K562 (cell line): ENCODE results near the gene MLKL.

Experiments
- COPS2 ChIP-seq: fragments of 450-650 bp; conservative IDR thresholded peaks from 2 replicates; pipeline ENCODE4 v1.6.1; 2016; ENCODE audit warnings: mild to moderate bottlenecking, moderate library complexity
- JUNB ChIP-seq: fragments of 450-650 bp; formaldehyde crosslinking; conservative IDR thresholded peaks from 2 replicates; pipeline ENCODE4 v1.4.0; 2020; ENCODE audit warnings: mild to moderate bottlenecking
- KAT7 ChIP-seq: sonication (generic); formaldehyde crosslinking; IDR thresholded peaks from 2 replicates; pipeline ENCODE4 v1.8.0; 2022; ENCODE audit warnings: missing genetic modification reagents, mild to moderate bottlenecking, borderline replicate concordance
- KLF16 ChIP-seq: IDR thresholded peaks from 2 replicates; pipeline ENCODE4 v1.6.1; 2016; ENCODE audit warnings: antibody characterized with exemption
- MLX ChIP-seq, 2 experiments: fragments of 450-650 bp in 1 of 2; sonication (generic) in 1 of 2; formaldehyde crosslinking; conservative IDR thresholded peaks; 2 replicates each; pipeline versions ENCODE4 v1.4.0 to v1.8.1; 2020 to 2022; ENCODE audit warnings: mild to moderate bottlenecking in 1 of 2, missing genetic modification reagents in 1 of 2
- RAD21 ChIP-seq, 2 experiments: fragments of 250-450 bp in 1 of 2; fragments of 450-650 bp in 1 of 2; sonication (Bioruptor Pico) in 1 of 2; formaldehyde crosslinking in 1 of 2; IDR thresholded peaks in 1 of 2; conservative IDR thresholded peaks in 1 of 2; 2 replicates each; pipeline versions ENCODE4 v1.4.0 to v1.8.0; 2020 to 2022; ENCODE audit warnings: mild to moderate bottlenecking in 2 of 2, moderate library complexity in 1 of 2
- SIX5 ChIP-seq, 2 experiments: IDR thresholded peaks; 2 replicates each; pipeline ENCODE4 v1.6.1; 2011; ENCODE audit warnings: low read length in 2 of 2, borderline replicate concordance in 1 of 2, low read depth in 1 of 2, mild to moderate bottlenecking in 1 of 2, moderate library complexity in 1 of 2; ENCODE audit not compliant: insufficient read depth in 1 of 2
- SMC3 ChIP-seq: conservative IDR thresholded peaks from 2 replicates; pipeline ENCODE4 v1.6.1; 2011; ENCODE audit warnings: low read depth, low read length, improper control_type of control experiment; ENCODE audit not compliant: insufficient read depth
- ZBTB49 ChIP-seq: sonication (generic); formaldehyde crosslinking; IDR thresholded peaks from 2 replicates; pipeline ENCODE4 v1.8.0; 2022; ENCODE audit warnings: missing genetic modification reagents, mild to moderate bottlenecking, borderline replicate concordance
- TF ChIP-seq, protein P1 (sequence below), 2 experiments: fragments of 450-650 bp in 1 of 2; sonication (generic) in 1 of 2; formaldehyde crosslinking in 1 of 2; IDR thresholded peaks in 1 of 2; conservative IDR thresholded peaks in 1 of 2; 2 replicates each; pipeline versions ENCODE4 v1.6.1 to v1.8.1; 2016 to 2023; ENCODE audit warnings: mild to moderate bottlenecking in 2 of 2, moderate library complexity in 2 of 2, inconsistent platforms in 1 of 2, missing genetic modification reagents in 1 of 2
- TF ChIP-seq, protein P2 (sequence below): sonication (generic); formaldehyde crosslinking; IDR thresholded peaks from 2 replicates; pipeline ENCODE4 v1.8.1; 2023; ENCODE audit warnings: missing genetic modification reagents, mild to moderate bottlenecking, borderline replicate concordance
- TF ChIP-seq, protein P3 (sequence below): fragments of 250-450 bp; sonication (Bioruptor Pico); IDR thresholded peaks from 2 replicates; pipeline ENCODE4 v1.5.0; 2021
- TF ChIP-seq, protein P4 (sequence below): sonication (generic); formaldehyde crosslinking; IDR thresholded peaks from 2 replicates; pipeline ENCODE4 v1.8.1; 2022; ENCODE audit warnings: missing genetic modification reagents
- TF ChIP-seq, protein P5 (sequence below): sonication (generic); formaldehyde crosslinking; IDR thresholded peaks from 2 replicates; pipeline ENCODE4 v1.8.0; 2022; ENCODE audit warnings: mild to moderate bottlenecking, missing genetic modification reagents

DNA sequence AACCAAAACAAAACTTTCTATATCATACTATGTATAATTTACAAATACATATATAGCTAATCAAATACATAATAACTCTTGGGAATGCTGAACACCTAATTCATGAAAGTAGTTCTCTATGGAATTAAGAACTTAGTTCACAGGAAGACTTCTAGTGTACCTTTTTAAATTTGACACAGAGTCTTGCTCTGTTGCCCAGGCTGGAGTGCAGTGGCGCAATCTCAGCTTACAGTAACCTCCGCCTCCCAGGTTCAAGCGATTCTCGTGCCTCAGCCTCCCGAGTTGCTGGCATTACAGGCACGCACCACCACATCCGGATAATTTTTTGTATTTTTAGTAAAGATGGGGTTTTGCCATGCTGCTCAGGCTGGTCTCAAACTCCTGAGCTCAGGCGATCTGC is 58.7 kb downstream of the MLKL start:
- TF ChIP-seq KAT7 (CRISPR knock-in tag) (no peak), MLX (CRISPR knock-in tag; conservative IDR thresholded peaks at IDR 0.05) (no peak), RAD21 (CRISPR knock-in tag; conservative IDR thresholded peaks at IDR 0.05 in 1 of 2, IDR thresholded peaks at IDR 0.05 in 1 of 2) (no peak), SIX5 (IDR thresholded peaks at IDR 0.05; ENCODE audit: borderline replicate concordance in 1 of 2, insufficient read depth in 1 of 2, low read depth in 1 of 2, low read length in 2 of 2) (no peak), SMC3 (no peak), COPS2 (no peak), KLF16 (no peak), JUNB (CRISPR knock-in tag) (no peak), ZBTB49 (CRISPR knock-in tag) (no peak)
- TF ChIP-seq, protein P1, sequence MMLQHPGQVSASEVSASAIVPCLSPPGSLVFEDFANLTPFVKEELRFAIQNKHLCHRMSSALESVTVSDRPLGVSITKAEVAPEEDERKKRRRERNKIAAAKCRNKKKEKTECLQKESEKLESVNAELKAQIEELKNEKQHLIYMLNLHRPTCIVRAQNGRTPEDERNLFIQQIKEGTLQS (IDR thresholded peaks at IDR 0.05): no peak
- TF ChIP-seq, protein P1 (CRISPR knock-in tag; conservative IDR thresholded peaks at IDR 0.05): no peak
- TF ChIP-seq, protein P2, sequence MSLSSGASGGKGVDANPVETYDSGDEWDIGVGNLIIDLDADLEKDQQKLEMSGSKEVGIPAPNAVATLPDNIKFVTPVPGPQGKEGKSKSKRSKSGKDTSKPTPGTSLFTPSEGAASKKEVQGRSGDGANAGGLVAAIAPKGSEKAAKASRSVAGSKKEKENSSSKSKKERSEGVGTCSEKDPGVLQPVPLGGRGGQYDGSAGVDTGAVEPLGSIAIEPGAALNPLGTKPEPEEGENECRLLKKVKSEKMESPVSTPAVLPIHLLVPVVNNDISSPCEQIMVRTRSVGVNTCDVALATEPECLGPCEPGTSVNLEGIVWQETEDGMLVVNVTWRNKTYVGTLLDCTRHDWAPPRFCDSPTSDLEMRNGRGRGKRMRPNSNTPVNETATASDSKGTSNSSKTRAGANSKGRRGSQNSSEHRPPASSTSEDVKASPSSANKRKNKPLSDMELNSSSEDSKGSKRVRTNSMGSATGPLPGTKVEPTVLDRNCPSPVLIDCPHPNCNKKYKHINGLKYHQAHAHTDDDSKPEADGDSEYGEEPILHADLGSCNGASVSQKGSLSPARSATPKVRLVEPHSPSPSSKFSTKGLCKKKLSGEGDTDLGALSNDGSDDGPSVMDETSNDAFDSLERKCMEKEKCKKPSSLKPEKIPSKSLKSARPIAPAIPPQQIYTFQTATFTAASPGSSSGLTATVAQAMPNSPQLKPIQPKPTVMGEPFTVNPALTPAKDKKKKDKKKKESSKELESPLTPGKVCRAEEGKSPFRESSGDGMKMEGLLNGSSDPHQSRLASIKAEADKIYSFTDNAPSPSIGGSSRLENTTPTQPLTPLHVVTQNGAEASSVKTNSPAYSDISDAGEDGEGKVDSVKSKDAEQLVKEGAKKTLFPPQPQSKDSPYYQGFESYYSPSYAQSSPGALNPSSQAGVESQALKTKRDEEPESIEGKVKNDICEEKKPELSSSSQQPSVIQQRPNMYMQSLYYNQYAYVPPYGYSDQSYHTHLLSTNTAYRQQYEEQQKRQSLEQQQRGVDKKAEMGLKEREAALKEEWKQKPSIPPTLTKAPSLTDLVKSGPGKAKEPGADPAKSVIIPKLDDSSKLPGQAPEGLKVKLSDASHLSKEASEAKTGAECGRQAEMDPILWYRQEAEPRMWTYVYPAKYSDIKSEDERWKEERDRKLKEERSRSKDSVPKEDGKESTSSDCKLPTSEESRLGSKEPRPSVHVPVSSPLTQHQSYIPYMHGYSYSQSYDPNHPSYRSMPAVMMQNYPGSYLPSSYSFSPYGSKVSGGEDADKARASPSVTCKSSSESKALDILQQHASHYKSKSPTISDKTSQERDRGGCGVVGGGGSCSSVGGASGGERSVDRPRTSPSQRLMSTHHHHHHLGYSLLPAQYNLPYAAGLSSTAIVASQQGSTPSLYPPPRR (CRISPR knock-in tag): no peak
- TF ChIP-seq, protein P3, sequence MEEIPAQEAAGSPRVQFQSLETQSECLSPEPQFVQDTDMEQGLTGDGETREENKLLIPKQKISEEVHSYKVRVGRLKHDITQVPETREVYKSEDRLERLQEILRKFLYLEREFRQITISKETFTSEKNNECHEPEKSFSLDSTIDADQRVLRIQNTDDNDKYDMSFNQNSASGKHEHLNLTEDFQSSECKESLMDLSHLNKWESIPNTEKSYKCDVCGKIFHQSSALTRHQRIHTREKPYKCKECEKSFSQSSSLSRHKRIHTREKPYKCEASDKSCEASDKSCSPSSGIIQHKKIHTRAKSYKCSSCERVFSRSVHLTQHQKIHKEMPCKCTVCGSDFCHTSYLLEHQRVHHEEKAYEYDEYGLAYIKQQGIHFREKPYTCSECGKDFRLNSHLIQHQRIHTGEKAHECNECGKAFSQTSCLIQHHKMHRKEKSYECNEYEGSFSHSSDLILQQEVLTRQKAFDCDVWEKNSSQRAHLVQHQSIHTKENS: no peak
- TF ChIP-seq, protein P4, sequence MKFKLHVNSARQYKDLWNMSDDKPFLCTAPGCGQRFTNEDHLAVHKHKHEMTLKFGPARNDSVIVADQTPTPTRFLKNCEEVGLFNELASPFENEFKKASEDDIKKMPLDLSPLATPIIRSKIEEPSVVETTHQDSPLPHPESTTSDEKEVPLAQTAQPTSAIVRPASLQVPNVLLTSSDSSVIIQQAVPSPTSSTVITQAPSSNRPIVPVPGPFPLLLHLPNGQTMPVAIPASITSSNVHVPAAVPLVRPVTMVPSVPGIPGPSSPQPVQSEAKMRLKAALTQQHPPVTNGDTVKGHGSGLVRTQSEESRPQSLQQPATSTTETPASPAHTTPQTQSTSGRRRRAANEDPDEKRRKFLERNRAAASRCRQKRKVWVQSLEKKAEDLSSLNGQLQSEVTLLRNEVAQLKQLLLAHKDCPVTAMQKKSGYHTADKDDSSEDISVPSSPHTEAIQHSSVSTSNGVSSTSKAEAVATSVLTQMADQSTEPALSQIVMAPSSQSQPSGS (CRISPR knock-in tag): no peak
- TF ChIP-seq, protein P5, sequence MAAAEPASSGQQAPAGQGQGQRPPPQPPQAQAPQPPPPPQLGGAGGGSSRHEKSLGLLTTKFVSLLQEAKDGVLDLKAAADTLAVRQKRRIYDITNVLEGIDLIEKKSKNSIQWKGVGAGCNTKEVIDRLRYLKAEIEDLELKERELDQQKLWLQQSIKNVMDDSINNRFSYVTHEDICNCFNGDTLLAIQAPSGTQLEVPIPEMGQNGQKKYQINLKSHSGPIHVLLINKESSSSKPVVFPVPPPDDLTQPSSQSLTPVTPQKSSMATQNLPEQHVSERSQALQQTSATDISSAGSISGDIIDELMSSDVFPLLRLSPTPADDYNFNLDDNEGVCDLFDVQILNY: no peak
